Loucy (cell line): Measurements from ENCODE around the gene NAT14.
"Not testable (repeated sequence)": the region's sequence is repeated elsewhere in the genome, so short reads cannot be mapped to it uniquely, and the experiment has no call there.

Source experiments
- EZH2phosphoT487 ChIP-seq: fragments of 200-600 bp; IDR thresholded peaks from 2 replicates; pipeline ENCODE4 v1.6.1; 2018; ENCODE audit warnings: antibody characterized with exemption, mild to moderate bottlenecking, moderate library complexity, borderline replicate concordance
- TF ChIP-seq, protein P1 (sequence below): fragments of 200-600 bp; sonication (generic); conservative IDR thresholded peaks from 2 replicates; pipeline ENCODE4 v1.5.1; 2014; ENCODE audit warnings: mild to moderate bottlenecking, antibody characterized with exemption, low read length

DNA sequence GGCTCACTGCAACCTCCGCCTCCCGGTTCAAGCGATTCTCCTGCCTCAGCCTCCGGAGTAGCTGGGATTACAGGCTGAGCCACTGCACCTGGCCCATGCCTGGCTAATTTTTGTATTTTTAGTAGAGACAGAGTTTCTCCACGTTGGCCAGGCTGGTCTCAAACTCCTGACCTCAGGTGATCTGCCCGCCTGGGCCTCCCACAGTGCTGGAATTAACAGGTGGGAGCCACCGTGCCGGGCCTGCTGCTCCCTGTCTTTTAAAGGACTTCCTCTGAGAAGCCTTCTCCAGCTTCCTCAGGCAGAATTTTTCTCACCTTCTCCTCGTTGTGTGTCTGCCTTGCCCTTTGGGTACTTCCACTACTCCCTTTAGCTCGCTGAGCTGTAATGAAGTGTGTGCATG lies 11.8 kb downstream of the NAT14 start:
- not testable (repeated sequence) for TF ChIP-seq EZH2phosphoT487
- TF ChIP-seq, protein P1, sequence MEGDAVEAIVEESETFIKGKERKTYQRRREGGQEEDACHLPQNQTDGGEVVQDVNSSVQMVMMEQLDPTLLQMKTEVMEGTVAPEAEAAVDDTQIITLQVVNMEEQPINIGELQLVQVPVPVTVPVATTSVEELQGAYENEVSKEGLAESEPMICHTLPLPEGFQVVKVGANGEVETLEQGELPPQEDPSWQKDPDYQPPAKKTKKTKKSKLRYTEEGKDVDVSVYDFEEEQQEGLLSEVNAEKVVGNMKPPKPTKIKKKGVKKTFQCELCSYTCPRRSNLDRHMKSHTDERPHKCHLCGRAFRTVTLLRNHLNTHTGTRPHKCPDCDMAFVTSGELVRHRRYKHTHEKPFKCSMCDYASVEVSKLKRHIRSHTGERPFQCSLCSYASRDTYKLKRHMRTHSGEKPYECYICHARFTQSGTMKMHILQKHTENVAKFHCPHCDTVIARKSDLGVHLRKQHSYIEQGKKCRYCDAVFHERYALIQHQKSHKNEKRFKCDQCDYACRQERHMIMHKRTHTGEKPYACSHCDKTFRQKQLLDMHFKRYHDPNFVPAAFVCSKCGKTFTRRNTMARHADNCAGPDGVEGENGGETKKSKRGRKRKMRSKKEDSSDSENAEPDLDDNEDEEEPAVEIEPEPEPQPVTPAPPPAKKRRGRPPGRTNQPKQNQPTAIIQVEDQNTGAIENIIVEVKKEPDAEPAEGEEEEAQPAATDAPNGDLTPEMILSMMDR: not testable (repeated sequence)
